SK-N-SH treated with all-trans-retinoic acid at 6 μM for 48 hours (cell line): ENCODE data around the gene FASN.

ENCODE experiments used
- ATAC-seq: fragments of 200-7000 bp; cut with Tn5 transposase; 3 replicates; pipeline ENCODE4 v1.9.1; 2020; ENCODE audit warnings: mild to moderate bottlenecking, moderate library complexity
- ARNTL ChIP-seq: fragments of 450-650 bp; formaldehyde crosslinking; IDR thresholded peaks from 2 replicates; pipeline ENCODE4 v1.5.0; 2020; ENCODE audit warnings: low read depth, mild to moderate bottlenecking, moderate library complexity, borderline replicate concordance
- BACH2 ChIP-seq: fragments of 250-450 bp; sonication (Bioruptor Pico); IDR thresholded peaks from 2 replicates; pipeline ENCODE4 v1.9.0; 2021; ENCODE audit warnings: mild to moderate bottlenecking, borderline replicate concordance
- CSRNP3 ChIP-seq: fragments of 250-450 bp; sonication (Bioruptor Pico); IDR thresholded peaks from 2 replicates; pipeline ENCODE4 v1.5.1; 2021; ENCODE audit warnings: mild to moderate bottlenecking, moderate library complexity
- ESRRG ChIP-seq: fragments of 250-450 bp; sonication (Bioruptor Pico); IDR thresholded peaks from 2 replicates; pipeline ENCODE4 v1.6.1; 2021; ENCODE audit warnings: mild to moderate bottlenecking
- GLIS3 ChIP-seq: fragments of 250-450 bp; sonication (Bioruptor Pico); IDR thresholded peaks from 2 replicates; pipeline ENCODE4 v1.5.0; 2020; ENCODE audit warnings: mild to moderate bottlenecking, moderate library complexity
- OSR1 ChIP-seq: fragments of 250-450 bp; sonication (Bioruptor Pico); IDR thresholded peaks from 2 replicates; pipeline ENCODE4 v1.8.0; 2022; ENCODE audit warnings: moderate library complexity, mild to moderate bottlenecking, inconsistent platforms
- PATZ1 ChIP-seq: fragments of 250-450 bp; sonication (Bioruptor Pico); IDR thresholded peaks from 2 replicates; pipeline ENCODE4 v1.8.0; 2020; ENCODE audit warnings: mild to moderate bottlenecking, moderate library complexity, borderline replicate concordance
- PPARA ChIP-seq: fragments of 250-450 bp; sonication (Bioruptor Pico); IDR thresholded peaks from 2 replicates; pipeline ENCODE4 v1.5.0; 2020; ENCODE audit warnings: mild to moderate bottlenecking, borderline replicate concordance
- RARB ChIP-seq: fragments of 250-450 bp; sonication (Bioruptor Pico); IDR thresholded peaks from 2 replicates; pipeline ENCODE4 v1.8.0; 2021; ENCODE audit warnings: mild to moderate bottlenecking, moderate library complexity
- SNAI2 ChIP-seq: fragments of 250-450 bp; sonication (Bioruptor Pico); IDR thresholded peaks from 2 replicates; pipeline ENCODE4 v1.5.0; 2020; ENCODE audit warnings: mild to moderate bottlenecking, moderate library complexity
- TCF4 ChIP-seq: fragments of 250-450 bp; sonication (Bioruptor Pico); IDR thresholded peaks from 2 replicates; pipeline ENCODE4 v1.8.0; 2021; ENCODE audit warnings: mild to moderate bottlenecking, moderate library complexity, borderline replicate concordance
- TSHZ2 ChIP-seq: fragments of 250-450 bp; sonication (Bioruptor Pico); IDR thresholded peaks from 2 replicates; pipeline ENCODE4 v1.5.0; 2020; ENCODE audit warnings: mild to moderate bottlenecking, moderate library complexity
- ZC3H10 ChIP-seq: fragments of 250-450 bp; sonication (Bioruptor Pico); IDR thresholded peaks from 2 replicates; pipeline ENCODE4 v1.5.1; 2021; ENCODE audit warnings: mild to moderate bottlenecking, moderate library complexity
- ZFP3 ChIP-seq: fragments of 250-450 bp; sonication (Bioruptor Pico); IDR thresholded peaks from 2 replicates; pipeline ENCODE4 v1.5.0; 2020; ENCODE audit warnings: mild to moderate bottlenecking, moderate library complexity
- ZFP30 ChIP-seq: fragments of 450-650 bp; formaldehyde crosslinking; IDR thresholded peaks from 2 replicates; pipeline ENCODE4 v1.5.0; 2022; ENCODE audit warnings: mild to moderate bottlenecking, moderate library complexity
- ZNF565 ChIP-seq: fragments of 450-650 bp; formaldehyde crosslinking; conservative IDR thresholded peaks from 2 replicates; pipeline ENCODE4 v1.5.0; 2020; ENCODE audit warnings: low read depth, mild to moderate bottlenecking, moderate library complexity
- ZNF70 ChIP-seq: fragments of 450-650 bp; formaldehyde crosslinking; IDR thresholded peaks from 2 replicates; pipeline ENCODE4 v1.5.0; 2020; ENCODE audit warnings: mild to moderate bottlenecking, moderate library complexity
- ZNF8 ChIP-seq: fragments of 450-650 bp; formaldehyde crosslinking; IDR thresholded peaks from 2 replicates; pipeline ENCODE4 v1.5.0; 2020; ENCODE audit warnings: mild to moderate bottlenecking, moderate library complexity
- TF ChIP-seq, protein P1 (sequence below): fragments of 250-450 bp; sonication (Bioruptor Pico); IDR thresholded peaks from 2 replicates; pipeline ENCODE4 v1.8.0; 2021; ENCODE audit warnings: low read depth, mild to moderate bottlenecking, moderate library complexity, borderline replicate concordance
- TF ChIP-seq, protein P2 (sequence below): fragments of 250-450 bp; sonication (Bioruptor Pico); IDR thresholded peaks from 2 replicates; pipeline ENCODE4 v1.5.1; 2020; ENCODE audit warnings: low read depth, mild to moderate bottlenecking, moderate library complexity

FASN gene

DNA sequence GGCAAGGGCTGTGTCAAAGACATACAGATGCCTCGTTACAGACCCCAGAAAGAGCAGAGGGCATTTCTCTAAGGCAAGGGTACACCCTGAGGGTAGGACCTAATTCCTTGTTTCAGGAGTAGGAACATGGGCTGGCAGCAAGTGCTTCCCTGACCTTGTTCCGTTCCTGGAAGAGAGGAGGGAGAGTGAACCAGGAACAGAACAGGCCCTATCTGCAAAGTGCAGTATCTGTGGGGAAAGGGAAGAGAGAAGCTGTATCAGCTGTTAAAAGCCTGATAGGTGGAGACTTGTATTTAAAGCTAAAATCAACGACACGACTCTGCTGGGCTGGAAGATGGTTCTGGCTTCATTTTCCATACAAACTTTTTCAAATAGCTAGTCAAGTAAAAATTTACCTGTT, 26.1 kb upstream of the FASN start:
- no peak for ATAC-seq
- TF ChIP-seq ZC3H10 (no peak), ZNF8 (CRISPR knock-in tag) (no peak)

DNA sequence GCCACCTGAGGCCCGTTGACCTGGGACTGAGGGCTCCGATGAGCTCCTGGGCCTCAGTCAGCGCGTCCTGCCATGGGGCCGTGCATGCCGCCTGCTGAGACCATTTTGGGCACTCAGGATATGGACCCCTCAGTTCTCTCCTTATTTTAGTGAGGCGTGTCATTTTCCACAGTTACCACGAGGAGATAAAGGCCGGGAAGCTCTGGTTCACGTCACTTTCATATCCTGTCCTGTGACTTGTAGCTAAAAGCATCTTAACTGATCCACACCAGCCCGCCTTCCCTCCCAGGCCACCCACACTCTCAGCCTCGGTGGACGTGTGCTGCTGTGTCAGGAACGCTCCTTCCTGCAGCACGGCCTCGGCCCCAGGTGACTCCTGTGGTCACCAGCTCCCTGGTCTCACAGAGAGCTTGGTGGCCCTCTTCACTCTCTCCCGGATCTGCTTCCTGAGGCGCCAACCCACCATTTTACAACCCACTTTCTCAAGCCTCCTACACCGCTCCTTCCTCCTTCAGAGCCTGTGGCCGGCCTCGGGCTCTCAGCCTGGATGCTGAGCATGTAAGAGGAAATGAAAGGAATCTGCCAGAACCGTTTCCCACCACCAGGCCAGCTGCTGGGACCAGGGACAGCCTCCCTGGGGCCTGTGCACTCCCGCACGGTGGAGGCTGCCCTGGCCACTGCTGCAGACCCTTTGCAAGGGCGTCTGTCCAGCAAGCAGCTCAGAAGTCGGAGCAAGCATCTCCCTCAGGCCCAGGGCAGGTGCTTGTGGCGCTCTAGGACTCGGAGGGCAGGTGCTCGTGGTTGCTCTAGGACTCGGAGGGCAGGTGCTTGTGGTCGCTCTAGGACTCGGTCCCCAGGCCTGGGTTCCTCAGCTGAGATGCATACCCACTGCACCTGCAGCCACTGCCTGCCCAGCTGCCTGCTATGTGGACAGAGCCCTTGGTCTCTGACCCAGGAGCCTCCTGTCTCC, 23.9 kb upstream of the FASN start:
- no peak for ATAC-seq
- TF ChIP-seq ZC3H10 = no peak
- no peak for TF ChIP-seq ZFP30 (CRISPR knock-in tag)
- TF ChIP-seq, protein P1, sequence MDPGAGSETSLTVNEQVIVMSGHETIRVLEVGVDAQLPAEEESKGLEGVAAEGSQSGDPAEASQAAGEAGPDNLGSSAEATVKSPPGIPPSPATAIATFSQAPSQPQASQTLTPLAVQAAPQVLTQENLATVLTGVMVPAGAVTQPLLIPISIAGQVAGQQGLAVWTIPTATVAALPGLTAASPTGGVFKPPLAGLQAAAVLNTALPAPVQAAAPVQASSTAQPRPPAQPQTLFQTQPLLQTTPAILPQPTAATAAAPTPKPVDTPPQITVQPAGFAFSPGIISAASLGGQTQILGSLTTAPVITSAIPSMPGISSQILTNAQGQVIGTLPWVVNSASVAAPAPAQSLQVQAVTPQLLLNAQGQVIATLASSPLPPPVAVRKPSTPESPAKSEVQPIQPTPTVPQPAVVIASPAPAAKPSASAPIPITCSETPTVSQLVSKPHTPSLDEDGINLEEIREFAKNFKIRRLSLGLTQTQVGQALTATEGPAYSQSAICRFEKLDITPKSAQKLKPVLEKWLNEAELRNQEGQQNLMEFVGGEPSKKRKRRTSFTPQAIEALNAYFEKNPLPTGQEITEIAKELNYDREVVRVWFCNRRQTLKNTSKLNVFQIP = no peak
- TF ChIP-seq ZNF70 (CRISPR knock-in tag) = no peak
- no peak for TF ChIP-seq GLIS3
- no peak for TF ChIP-seq CSRNP3
- no peak for TF ChIP-seq PATZ1 (CRISPR knock-in tag)
- no peak for TF ChIP-seq BACH2 (CRISPR knock-in tag)
- TF ChIP-seq SNAI2 (CRISPR knock-in tag) = no peak
- no peak for TF ChIP-seq PPARA (CRISPR knock-in tag)
- no peak for TF ChIP-seq TSHZ2 (CRISPR knock-in tag)
- no peak for TF ChIP-seq ZNF565
- no peak for TF ChIP-seq RARB (CRISPR knock-in tag)
- no peak for TF ChIP-seq ZFP3 (CRISPR knock-in tag)
- TF ChIP-seq ZNF8 (CRISPR knock-in tag) = no peak
- TF ChIP-seq ESRRG (CRISPR knock-in tag) = no peak
- TF ChIP-seq OSR1 = no peak
- TF ChIP-seq, protein P2, sequence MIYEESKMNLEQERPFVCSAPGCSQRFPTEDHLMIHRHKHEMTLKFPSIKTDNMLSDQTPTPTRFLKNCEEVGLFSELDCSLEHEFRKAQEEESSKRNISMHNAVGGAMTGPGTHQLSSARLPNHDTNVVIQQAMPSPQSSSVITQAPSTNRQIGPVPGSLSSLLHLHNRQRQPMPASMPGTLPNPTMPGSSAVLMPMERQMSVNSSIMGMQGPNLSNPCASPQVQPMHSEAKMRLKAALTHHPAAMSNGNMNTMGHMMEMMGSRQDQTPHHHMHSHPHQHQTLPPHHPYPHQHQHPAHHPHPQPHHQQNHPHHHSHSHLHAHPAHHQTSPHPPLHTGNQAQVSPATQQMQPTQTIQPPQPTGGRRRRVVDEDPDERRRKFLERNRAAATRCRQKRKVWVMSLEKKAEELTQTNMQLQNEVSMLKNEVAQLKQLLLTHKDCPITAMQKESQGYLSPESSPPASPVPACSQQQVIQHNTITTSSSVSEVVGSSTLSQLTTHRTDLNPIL (CRISPR knock-in tag) = no peak
- no peak for TF ChIP-seq TCF4

GRCh38 chr17:82121246-82121645, 23.2 kb upstream of the FASN start:
- TF ChIP-seq ZNF565 (no peak), CSRNP3 (no peak), ZNF8 (CRISPR knock-in tag) (no peak), SNAI2 (CRISPR knock-in tag) (no peak), ARNTL (CRISPR knock-in tag) (no peak)
- TF ChIP-seq, protein P1 = no peak
- no peak for ATAC-seq
